HepG2 (cell line): ENCODE measurements around the gene CCL23. TPM values are rescaled to one million over a fixed set of nuclear protein-coding genes. Genes with fewer than 3 reads are reported as not detected.

Experiments used
- ADNP ChIP-seq: sonication (generic); formaldehyde crosslinking; IDR thresholded peaks from 2 replicates; pipeline ENCODE4 v1.4.0; 2020; ENCODE audit warnings: missing genetic modification reagents
- FOXC1 ChIP-seq: sonication (generic); formaldehyde crosslinking; IDR thresholded peaks from 2 replicates; pipeline ENCODE4 v1.8.0; 2022; ENCODE audit warnings: mild to moderate bottlenecking, missing genetic modification reagents, borderline replicate concordance
- GABPB1 ChIP-seq: IDR thresholded peaks from 2 replicates; pipeline ENCODE4 v1.6.1; 2016; ENCODE audit warnings: mild to moderate bottlenecking, missing genetic modification reagents, moderate library complexity, missing compliant biosample characterization
- GATAD1 ChIP-seq: IDR thresholded peaks from 2 replicates; pipeline ENCODE4 v1.6.1; 2016; ENCODE audit warnings: missing genetic modification reagents, missing compliant biosample characterization
- HMG20A ChIP-seq: IDR thresholded peaks from 2 replicates; pipeline ENCODE4 v1.6.1; 2016; ENCODE audit warnings: borderline replicate concordance
- KDM5A ChIP-seq: fragments of 200-600 bp; sonication (generic); IDR thresholded peaks from 2 replicates; pipeline ENCODE4 v1.7.0; 2018; ENCODE audit warnings: antibody characterized with exemption, mild to moderate bottlenecking, low read length, borderline replicate concordance
- MATR3 ChIP-seq: sonication (generic); formaldehyde crosslinking; IDR thresholded peaks from 2 replicates; pipeline ENCODE4 v1.4.0; 2020; ENCODE audit warnings: missing genetic modification reagents
- SMARCE1 ChIP-seq: fragments of 450-650 bp; IDR thresholded peaks from 2 replicates; pipeline ENCODE4 v1.6.1; 2017; ENCODE audit warnings: borderline replicate concordance
- SOX5 ChIP-seq: IDR thresholded peaks from 2 replicates; pipeline ENCODE4 v1.6.1; 2016; ENCODE audit warnings: borderline replicate concordance
- TIGD3 ChIP-seq: sonication (generic); formaldehyde crosslinking; IDR thresholded peaks from 2 replicates; pipeline ENCODE4 v1.5.1; 2020; ENCODE audit warnings: mild to moderate bottlenecking, missing genetic modification reagents, borderline replicate concordance
- ZBTB44 ChIP-seq: sonication (generic); formaldehyde crosslinking; IDR thresholded peaks from 2 replicates; pipeline ENCODE4 v1.4.0; 2020; ENCODE audit warnings: missing genetic modification reagents
- ZNF615 ChIP-seq: sonication (generic); formaldehyde crosslinking; IDR thresholded peaks from 2 replicates; pipeline ENCODE4 v1.5.0; 2020; ENCODE audit warnings: mild to moderate bottlenecking, missing genetic modification reagents, borderline replicate concordance
- ZNF749 ChIP-seq: sonication (generic); formaldehyde crosslinking; IDR thresholded peaks from 2 replicates; pipeline ENCODE4 v1.8.0; 2022; ENCODE audit warnings: mild to moderate bottlenecking, missing genetic modification reagents, moderate library complexity, borderline replicate concordance
- ZNF781 ChIP-seq: sonication (generic); formaldehyde crosslinking; IDR thresholded peaks from 2 replicates; pipeline ENCODE4 v1.5.1; 2020; ENCODE audit warnings: borderline replicate concordance, mild to moderate bottlenecking, missing genetic modification reagents; ENCODE audit errors: not compliant biosample characterization
- ZNF83 ChIP-seq: sonication (generic); formaldehyde crosslinking; IDR thresholded peaks from 2 replicates; pipeline ENCODE4 v1.4.0; 2020; ENCODE audit warnings: missing genetic modification reagents, mild to moderate bottlenecking, borderline replicate concordance
- ZSCAN21 ChIP-seq: sonication (generic); formaldehyde crosslinking; IDR thresholded peaks from 2 replicates; pipeline ENCODE4 v1.8.0; 2022; ENCODE audit warnings: mild to moderate bottlenecking, missing genetic modification reagents, moderate library complexity, borderline replicate concordance
- polyA plus RNA-seq, 8 experiments: library from polyadenylated mRNA; depleted of rRNA in 3 of 8; stranded (reverse) in 7 of 8; unstranded in 1 of 8; fragments of >200 nt; fragmentation: Illumina TruSeq in 4 of 8; extraction: Trizol in 4 of 8; gene quantifications; 2 replicates each; pipeline versions ENCODE4 v1.2.1 to v1.2.3, GENCODE V29; 2011 to 2016; ENCODE audit warnings: low read depth in 4 of 8, missing spikeins in 1 of 8, mixed read lengths in 1 of 8; ENCODE audit not compliant: insufficient read depth in 1 of 8
- total RNA-seq, 5 experiments: library from RNA; depleted of rRNA; stranded (reverse); fragments of >200 nt; fragmentation: Illumina TruSeq; extraction: Trizol; gene quantifications; 2 replicates each; pipeline ENCODE4 v1.2.3, GENCODE V29; 2016; ENCODE audit warnings: low read depth in 1 of 5
- TF ChIP-seq, protein P1 (sequence below): sonication (generic); formaldehyde crosslinking; IDR thresholded peaks from 2 replicates; pipeline ENCODE4 v1.5.1; 2020; ENCODE audit warnings: missing genetic modification reagents, mild to moderate bottlenecking, borderline replicate concordance
- TF ChIP-seq, protein P2 (sequence below): sonication (generic); formaldehyde crosslinking; IDR thresholded peaks from 2 replicates; pipeline ENCODE4 v1.5.0; 2020; ENCODE audit warnings: missing genetic modification reagents

The CCL23 gene
- total and polyA plus RNA-seq, 2 of the 13 experiments (the other 11 are each of a cell fraction or from before 2014, with no cell fraction given): not detected

GRCh38 chr17:35973333-35974260 lies 44.2 kb downstream of the CCL23 start (continued):
- no peak for TF ChIP-seq ZBTB44
- no peak for TF ChIP-seq MATR3 (CRISPR knock-in tag)
- TF ChIP-seq ZNF83 (CRISPR knock-in tag): no peak
- no peak for TF ChIP-seq ZNF749
- peak; percentile 63; the same call in 1 of the 2 replicates for TF ChIP-seq GABPB1
- TF ChIP-seq FOXC1 (CRISPR knock-in tag): no peak; the same call in 1 of the 2 replicates
- peak; percentile 50; the same call in 1 of the 2 replicates for TF ChIP-seq GATAD1 (CRISPR knock-in tag)
- TF ChIP-seq ADNP (CRISPR knock-in tag): no peak
- TF ChIP-seq SOX5 (CRISPR knock-in tag): peak; percentile 91
- no peak; the same call in 1 of the 2 replicates for TF ChIP-seq ZSCAN21
- 0 out of 2 replicates have a peak, but pooled peaks have one; percentile 31 for TF ChIP-seq TIGD3 (CRISPR knock-in tag)
- TF ChIP-seq, protein P1, sequence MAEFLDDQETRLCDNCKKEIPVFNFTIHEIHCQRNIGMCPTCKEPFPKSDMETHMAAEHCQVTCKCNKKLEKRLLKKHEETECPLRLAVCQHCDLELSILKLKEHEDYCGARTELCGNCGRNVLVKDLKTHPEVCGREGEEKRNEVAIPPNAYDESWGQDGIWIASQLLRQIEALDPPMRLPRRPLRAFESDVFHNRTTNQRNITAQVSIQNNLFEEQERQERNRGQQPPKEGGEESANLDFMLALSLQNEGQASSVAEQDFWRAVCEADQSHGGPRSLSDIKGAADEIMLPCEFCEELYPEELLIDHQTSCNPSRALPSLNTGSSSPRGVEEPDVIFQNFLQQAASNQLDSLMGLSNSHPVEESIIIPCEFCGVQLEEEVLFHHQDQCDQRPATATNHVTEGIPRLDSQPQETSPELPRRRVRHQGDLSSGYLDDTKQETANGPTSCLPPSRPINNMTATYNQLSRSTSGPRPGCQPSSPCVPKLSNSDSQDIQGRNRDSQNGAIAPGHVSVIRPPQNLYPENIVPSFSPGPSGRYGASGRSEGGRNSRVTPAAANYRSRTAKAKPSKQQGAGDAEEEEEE: no peak
- TF ChIP-seq SMARCE1: no peak
- peak; percentile 37; the same call in 1 of the 2 replicates for TF ChIP-seq KDM5A
- TF ChIP-seq ZNF615 (CRISPR knock-in tag): no peak
- TF ChIP-seq, protein P2, sequence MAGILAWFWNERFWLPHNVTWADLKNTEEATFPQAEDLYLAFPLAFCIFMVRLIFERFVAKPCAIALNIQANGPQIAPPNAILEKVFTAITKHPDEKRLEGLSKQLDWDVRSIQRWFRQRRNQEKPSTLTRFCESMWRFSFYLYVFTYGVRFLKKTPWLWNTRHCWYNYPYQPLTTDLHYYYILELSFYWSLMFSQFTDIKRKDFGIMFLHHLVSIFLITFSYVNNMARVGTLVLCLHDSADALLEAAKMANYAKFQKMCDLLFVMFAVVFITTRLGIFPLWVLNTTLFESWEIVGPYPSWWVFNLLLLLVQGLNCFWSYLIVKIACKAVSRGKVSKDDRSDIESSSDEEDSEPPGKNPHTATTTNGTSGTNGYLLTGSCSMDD: no peak
- peak; percentile 57 for TF ChIP-seq ZNF781 (CRISPR knock-in tag)
- peak; percentile 90 for TF ChIP-seq HMG20A (CRISPR knock-in tag)
